Panc1 (cell line): ENCODE data around the gene LRRC36. TPM values are rescaled to one million over a fixed set of nuclear protein-coding genes. Genes with fewer than 3 reads are reported as not detected.

Experiments
- ATAC-seq: fragments of 200-7000 bp; cut with Tn5 transposase; 2 replicates; pipeline ENCODE4 v1.9.1; 2020; ENCODE audit warnings: mild to moderate bottlenecking, moderate library complexity
- Bru-seq: library from RNA; stranded (reverse); fragments of 400-500 nt; gene quantifications from one replicate; lab custom pipeline; 2021; lab: Mats Ljungman, UMichigan
- BruChase-seq, 2 experiments: library from RNA; stranded (reverse); fragments of 400-500 nt; gene quantifications; one replicate each; lab custom pipeline; 2021; lab: Mats Ljungman, UMichigan
- BruUV-seq: library from RNA; stranded (reverse); fragments of 400-500 nt; replicated peaks from 2 replicates; lab custom pipeline; 2021; lab: Mats Ljungman, UMichigan
- CTCF ChIA-PET: fragments of 300-600 bp; sonication (Branson Sonifier 250); formaldehyde crosslinking; loops from one replicate; lab custom pipeline; 2022; ENCODE audit warnings: antibody characterized with exemption; lab: Charles Lee
- POLR2A ChIA-PET: fragments of 300-600 bp; sonication (Branson Sonifier 250); formaldehyde crosslinking; loops from one replicate; lab custom pipeline; 2022; ENCODE audit warnings: antibody characterized with exemption; lab: Charles Lee
- DNase-seq: peaks from one replicate; pipeline ENCODE4 v3.0.0-alpha.2; 2010; ENCODE audit warnings: low read depth, low spot score
- H3K27ac ChIP-seq: 2 replicates; pipeline ENCODE4 v1.5.1; 2011; ENCODE audit warnings: mild to moderate bottlenecking, low read length, inconsistent platforms
- H3K27me3 ChIP-seq: fragments of 200-500 bp; sonication (Bioruptor generic); 2 replicates; pipeline ENCODE4 v1.6.0; 2014; ENCODE audit warnings: low read length, inconsistent platforms; ENCODE audit not compliant: control insufficient read depth, insufficient read depth
- H3K36me3 ChIP-seq: fragments of 200-500 bp; sonication (Bioruptor generic); 2 replicates; pipeline ENCODE4 v1.5.1; 2014; ENCODE audit warnings: inconsistent platforms, mild to moderate bottlenecking, low read length, moderate library complexity; ENCODE audit not compliant: control insufficient read depth, insufficient read depth
- H3K4me1 ChIP-seq: 2 replicates; pipeline ENCODE4 v1.5.1; 2011; ENCODE audit warnings: inconsistent platforms, mild to moderate bottlenecking, low read length, moderate library complexity; ENCODE audit not compliant: control insufficient read depth, insufficient read depth
- H3K4me3 ChIP-seq, 2 experiments: 2 replicates each; pipeline ENCODE4 v1.5.1; 2011 to 2012; ENCODE audit warnings: low read depth in 2 of 2, low read length in 2 of 2, mild to moderate bottlenecking in 2 of 2, inconsistent platforms in 1 of 2, moderate library complexity in 1 of 2
- H3K9me3 ChIP-seq: fragments of 200-500 bp; sonication (Bioruptor generic); 2 replicates; pipeline ENCODE4 v1.5.1; 2014; ENCODE audit warnings: low read depth, mild to moderate bottlenecking, inconsistent platforms, low read length, moderate library complexity; ENCODE audit not compliant: control insufficient read depth, insufficient read depth
- POLR2AphosphoS5 ChIP-seq: IDR thresholded peaks from 2 replicates; pipeline ENCODE4 v1.6.1; 2012; ENCODE audit warnings: mild to moderate bottlenecking, low read depth, low read length, moderate library complexity
- SIN3A ChIP-seq: IDR thresholded peaks from 2 replicates; pipeline ENCODE4 v1.6.1; 2012; ENCODE audit warnings: low read depth, mild to moderate bottlenecking, low read length, moderate library complexity, borderline replicate concordance; ENCODE audit not compliant: insufficient read depth
- TCF7L2 ChIP-seq: IDR thresholded peaks from 2 replicates; pipeline ENCODE4 v1.6.1; 2011; ENCODE audit warnings: mild to moderate bottlenecking, low read depth, low read length, inconsistent platforms
- in situ Hi-C: cut with HindIII; loops from 2 replicates; pipeline ENCODE4 v1.10.0; 2016; ENCODE audit warnings: low sequenced_read_pairs, low pct_unique_long_range_greater_than_20kb
- intact Hi-C: fragments of 100-400 bp; cut with micrococcal nuclease; formaldehyde crosslinking; loops from one replicate; pipeline ENCODE4 v1.10.0; 2022; ENCODE audit not compliant: unreplicated experiment
- long read RNA-seq: library from polyadenylated mRNA; unstranded; transcript quantifications from one replicate; pipeline ENCODE4 v2.0.0, GENCODE V29; 2021; ENCODE audit not compliant: unreplicated experiment
- polyA plus RNA-seq: library from polyadenylated mRNA; unstranded; fragments of >200 nt; gene quantifications from one replicate; pipeline ENCODE4 v1.2.1, GENCODE V29; 2012; ENCODE audit warnings: missing spikeins; ENCODE audit not compliant: insufficient read length
- total RNA-seq: library from RNA; stranded (reverse); gene quantifications from one replicate; pipeline ENCODE4 v1.2.1, GENCODE V29; 2021; ENCODE audit not compliant: unreplicated experiment
- TF ChIP-seq, protein P1 (sequence below): fragments of 450-650 bp; IDR thresholded peaks from 2 replicates; pipeline ENCODE4 v1.5.1; 2017; ENCODE audit warnings: mild to moderate bottlenecking
- TF ChIP-seq, protein P2 (sequence below), 2 experiments: IDR thresholded peaks; 2 replicates each; pipeline ENCODE4 v1.6.1; 2011 to 2012; ENCODE audit warnings: low read depth in 2 of 2, control low read depth in 1 of 2, low read length in 1 of 2, mild to moderate bottlenecking in 1 of 2, moderate library complexity in 1 of 2; ENCODE audit not compliant: insufficient read depth in 1 of 2

Gene LRRC36, protein sequence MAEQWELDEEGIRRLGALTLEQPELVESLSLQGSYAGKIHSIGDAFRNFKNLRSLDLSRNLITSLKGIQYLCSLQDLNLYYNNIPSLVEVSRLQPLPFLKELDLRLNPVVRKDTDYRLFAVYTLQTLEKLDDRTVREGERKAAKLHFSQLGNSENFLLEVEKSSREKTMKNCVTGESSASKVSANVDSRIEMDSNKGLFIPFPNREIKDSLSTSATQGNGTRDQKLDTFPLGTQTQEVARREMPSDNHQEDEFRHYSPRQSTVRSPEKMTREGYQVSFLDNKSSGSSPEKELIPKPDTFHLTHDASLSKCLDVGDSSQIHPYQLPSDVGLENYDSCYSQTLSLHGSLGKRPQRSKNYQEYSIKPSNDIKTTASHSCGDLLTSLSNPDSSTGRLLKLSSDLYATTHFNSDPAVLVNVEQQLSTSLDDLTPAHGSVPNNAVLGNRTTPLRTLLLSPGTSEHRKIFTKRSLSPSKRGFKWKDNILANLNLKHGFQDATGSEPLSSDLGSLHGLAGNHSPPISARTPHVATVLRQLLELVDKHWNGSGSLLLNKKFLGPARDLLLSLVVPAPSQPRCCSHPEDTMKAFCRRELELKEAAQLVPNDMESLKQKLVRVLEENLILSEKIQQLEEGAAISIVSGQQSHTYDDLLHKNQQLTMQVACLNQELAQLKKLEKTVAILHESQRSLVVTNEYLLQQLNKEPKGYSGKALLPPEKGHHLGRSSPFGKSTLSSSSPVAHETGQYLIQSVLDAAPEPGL
- total RNA-seq (0.54 TPM), Bru-seq, nascent RNA (percentile 25 among the genes with signal in this experiment), BruChase-seq, experiment 1, labeled RNA remaining after a 2-hour chase (percentile 26 among the genes with signal in this experiment), BruChase-seq, experiment 2, labeled RNA remaining after a 6-hour chase (percentile 25 among the genes with signal in this experiment)
- polyA plus RNA-seq, result 0.55 TPM
- long read RNA-seq, result 0 reads

DNA sequence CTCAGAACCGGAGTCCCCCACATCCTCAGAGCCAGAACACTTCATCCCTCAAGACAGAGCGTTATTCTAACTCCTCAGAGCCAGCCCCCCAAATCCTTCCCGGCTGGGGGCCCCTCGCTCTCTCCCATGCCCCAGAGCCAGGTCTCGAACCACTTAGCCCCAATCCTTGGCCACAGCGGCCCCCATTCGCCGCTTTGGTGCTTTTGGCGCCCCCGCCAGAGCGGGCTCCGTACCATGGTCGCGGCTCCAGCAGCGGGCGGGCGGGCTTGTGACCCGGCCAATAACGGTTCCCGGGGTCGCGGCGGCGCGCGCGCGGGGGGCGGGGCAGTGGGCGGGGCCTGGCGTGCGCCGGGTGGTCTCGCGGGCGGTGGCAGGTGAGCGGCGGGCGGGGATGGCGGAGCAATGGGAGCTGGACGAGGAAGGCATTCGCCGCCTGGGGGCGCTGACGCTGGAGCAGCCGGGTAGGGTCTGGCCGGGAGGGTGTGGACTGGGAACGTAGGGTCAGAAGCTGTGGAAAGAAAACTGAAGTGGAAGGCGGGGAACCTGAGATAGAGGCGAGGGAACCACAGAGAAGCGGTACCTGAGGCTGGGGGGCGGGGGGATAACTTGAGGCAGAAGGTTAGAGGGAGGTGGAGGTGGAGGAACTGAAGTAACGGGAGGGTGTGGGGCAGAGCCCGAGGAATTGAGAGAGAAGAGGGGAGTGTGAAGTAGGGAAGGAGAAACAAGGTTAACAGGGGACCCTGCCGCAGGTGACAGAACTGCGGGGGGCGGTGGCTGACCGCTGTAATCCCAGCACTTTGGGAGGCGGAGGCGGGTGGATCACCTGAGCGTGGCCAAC, at the start of gene LRRC36, which contains the start of gene KCTD19:
TSS of gene LRRC36 (plus strand) at position 344 of the 838 bp plus-strand sequence. CDS start at position 392, 48 bp downstream.
TSS of gene KCTD19 (minus strand) at position 270 of the 838 bp plus-strand sequence. CDS start at position 236, 34 bp downstream.
- Histone ChIP-seq H3K4me1 (no peaks in the 10 kb centered on the region), H3K27me3 (no peaks in the 10 kb centered on the region), H3K27ac (no peak within 1 kb of the TSS), H3K36me3 (no peaks in the 10 kb centered on the region), H3K4me3 (peak within 1 kb of the TSS; percentile 48 to 73), H3K9me3 (no peaks in the 10 kb centered on the region)
- ChIA-PET CTCF (interaction anchor here (0.7 kb wide), 3 partner anchors 11 to 100 kb away, joined by 3 to 6 read pairs (median 3); partner anchors contain the start of gene TMEM208), POLR2A (no interaction called here)
- peak; percentile 97 for ATAC-seq
- TF ChIP-seq TCF7L2 (no peak), SIN3A (no peak), POLR2AphosphoS5 (no peak)
- TF ChIP-seq, protein P1, sequence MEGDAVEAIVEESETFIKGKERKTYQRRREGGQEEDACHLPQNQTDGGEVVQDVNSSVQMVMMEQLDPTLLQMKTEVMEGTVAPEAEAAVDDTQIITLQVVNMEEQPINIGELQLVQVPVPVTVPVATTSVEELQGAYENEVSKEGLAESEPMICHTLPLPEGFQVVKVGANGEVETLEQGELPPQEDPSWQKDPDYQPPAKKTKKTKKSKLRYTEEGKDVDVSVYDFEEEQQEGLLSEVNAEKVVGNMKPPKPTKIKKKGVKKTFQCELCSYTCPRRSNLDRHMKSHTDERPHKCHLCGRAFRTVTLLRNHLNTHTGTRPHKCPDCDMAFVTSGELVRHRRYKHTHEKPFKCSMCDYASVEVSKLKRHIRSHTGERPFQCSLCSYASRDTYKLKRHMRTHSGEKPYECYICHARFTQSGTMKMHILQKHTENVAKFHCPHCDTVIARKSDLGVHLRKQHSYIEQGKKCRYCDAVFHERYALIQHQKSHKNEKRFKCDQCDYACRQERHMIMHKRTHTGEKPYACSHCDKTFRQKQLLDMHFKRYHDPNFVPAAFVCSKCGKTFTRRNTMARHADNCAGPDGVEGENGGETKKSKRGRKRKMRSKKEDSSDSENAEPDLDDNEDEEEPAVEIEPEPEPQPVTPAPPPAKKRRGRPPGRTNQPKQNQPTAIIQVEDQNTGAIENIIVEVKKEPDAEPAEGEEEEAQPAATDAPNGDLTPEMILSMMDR, result peak; percentile 83
- TF ChIP-seq, protein P2, sequence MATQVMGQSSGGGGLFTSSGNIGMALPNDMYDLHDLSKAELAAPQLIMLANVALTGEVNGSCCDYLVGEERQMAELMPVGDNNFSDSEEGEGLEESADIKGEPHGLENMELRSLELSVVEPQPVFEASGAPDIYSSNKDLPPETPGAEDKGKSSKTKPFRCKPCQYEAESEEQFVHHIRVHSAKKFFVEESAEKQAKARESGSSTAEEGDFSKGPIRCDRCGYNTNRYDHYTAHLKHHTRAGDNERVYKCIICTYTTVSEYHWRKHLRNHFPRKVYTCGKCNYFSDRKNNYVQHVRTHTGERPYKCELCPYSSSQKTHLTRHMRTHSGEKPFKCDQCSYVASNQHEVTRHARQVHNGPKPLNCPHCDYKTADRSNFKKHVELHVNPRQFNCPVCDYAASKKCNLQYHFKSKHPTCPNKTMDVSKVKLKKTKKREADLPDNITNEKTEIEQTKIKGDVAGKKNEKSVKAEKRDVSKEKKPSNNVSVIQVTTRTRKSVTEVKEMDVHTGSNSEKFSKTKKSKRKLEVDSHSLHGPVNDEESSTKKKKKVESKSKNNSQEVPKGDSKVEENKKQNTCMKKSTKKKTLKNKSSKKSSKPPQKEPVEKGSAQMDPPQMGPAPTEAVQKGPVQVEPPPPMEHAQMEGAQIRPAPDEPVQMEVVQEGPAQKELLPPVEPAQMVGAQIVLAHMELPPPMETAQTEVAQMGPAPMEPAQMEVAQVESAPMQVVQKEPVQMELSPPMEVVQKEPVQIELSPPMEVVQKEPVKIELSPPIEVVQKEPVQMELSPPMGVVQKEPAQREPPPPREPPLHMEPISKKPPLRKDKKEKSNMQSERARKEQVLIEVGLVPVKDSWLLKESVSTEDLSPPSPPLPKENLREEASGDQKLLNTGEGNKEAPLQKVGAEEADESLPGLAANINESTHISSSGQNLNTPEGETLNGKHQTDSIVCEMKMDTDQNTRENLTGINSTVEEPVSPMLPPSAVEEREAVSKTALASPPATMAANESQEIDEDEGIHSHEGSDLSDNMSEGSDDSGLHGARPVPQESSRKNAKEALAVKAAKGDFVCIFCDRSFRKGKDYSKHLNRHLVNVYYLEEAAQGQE (IDR thresholded peaks at IDR 0.05; ENCODE audit: insufficient read depth in 1 of 2, low read depth in 2 of 2, low read length in 1 of 2), result no peak
- no peak for DNase-seq
- BruUV-seq, result no TSS peak
- intact Hi-C loops, result no loop called here
- in situ Hi-C loops, result no loop called here
